SH-SY5Y (cell line): ENCODE data around the gene ZDHHC7.
A peak's percentile ranks its signal among the peaks of the same experiment; 100 is the strongest.

Source experiments
- GATA2 ChIP-seq: IDR thresholded peaks from 2 replicates; pipeline ENCODE4 v1.6.1; 2011; ENCODE audit warnings: mild to moderate bottlenecking, low read depth, low read length
- GATA3 ChIP-seq: IDR thresholded peaks from 2 replicates; pipeline ENCODE4 v1.6.1; 2011; ENCODE audit warnings: low read depth, mild to moderate bottlenecking, low read length, moderate library complexity

ZDHHC7 gene

DNA sequence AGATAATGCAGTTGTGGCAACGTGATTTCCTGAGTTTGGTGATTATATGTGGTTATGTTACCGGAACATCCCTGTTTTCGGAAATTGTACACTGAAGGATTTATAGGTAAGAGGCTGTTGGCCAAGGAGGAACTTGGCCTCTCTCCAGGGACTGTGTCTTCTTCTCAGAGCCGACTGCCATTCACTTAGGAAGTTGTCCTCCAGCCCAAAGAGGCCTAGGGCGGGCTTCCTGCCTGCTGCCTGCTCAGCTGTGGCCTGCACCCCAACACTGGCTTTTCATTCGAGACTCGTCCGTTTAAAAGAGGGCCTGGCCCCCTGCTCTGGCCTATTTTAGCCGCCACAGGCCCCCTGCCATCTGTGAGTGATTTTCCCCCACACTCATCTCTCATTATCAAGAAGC lies 64.3 kb downstream of the ZDHHC7 start:
- TF ChIP-seq GATA2, result no peak
- no peak for TF ChIP-seq GATA3

DNA sequence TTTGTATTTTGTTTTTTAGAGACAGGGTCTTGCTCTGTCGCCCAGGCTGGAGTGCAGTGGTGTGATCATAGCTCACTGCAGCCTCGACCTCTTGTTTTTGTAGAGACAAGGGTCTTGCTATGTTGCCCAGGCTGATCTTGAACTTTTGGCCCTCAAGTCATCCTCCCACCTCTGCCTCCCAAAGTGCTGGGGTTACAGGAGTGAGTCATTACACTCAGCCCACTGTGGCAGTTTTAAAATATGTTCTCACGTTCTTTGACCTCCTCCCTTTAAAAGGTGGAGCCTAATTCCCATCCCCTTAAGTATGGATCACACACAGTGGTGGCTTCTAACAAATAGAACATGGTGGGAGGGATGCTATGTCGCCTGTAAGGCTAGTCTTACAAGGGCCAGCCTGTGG lies 67.7 kb downstream of the ZDHHC7 start:
- TF ChIP-seq GATA2, result no peak
- no peak for TF ChIP-seq GATA3

DNA sequence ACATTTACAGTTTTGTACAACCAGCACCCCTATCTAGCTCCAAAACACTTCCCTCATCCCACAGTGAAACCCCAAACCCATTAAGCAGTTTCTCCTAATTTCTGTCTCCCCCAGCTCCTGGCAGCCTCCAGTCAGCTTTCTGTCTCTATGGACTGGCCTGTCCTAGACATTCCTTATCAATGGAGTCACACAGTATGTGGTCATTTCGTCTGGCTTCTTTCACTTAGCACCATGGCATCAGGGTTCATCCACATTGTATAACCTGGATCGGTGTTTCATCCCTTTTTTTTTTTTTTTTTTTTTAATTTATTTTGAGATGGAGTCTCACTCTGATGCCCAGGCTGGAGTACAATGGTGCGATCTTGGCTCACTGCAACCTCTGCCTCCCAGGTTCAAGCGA lies 68.5 kb downstream of the ZDHHC7 start:
- TF ChIP-seq GATA3 (no peak), GATA2 (no peak)

DNA sequence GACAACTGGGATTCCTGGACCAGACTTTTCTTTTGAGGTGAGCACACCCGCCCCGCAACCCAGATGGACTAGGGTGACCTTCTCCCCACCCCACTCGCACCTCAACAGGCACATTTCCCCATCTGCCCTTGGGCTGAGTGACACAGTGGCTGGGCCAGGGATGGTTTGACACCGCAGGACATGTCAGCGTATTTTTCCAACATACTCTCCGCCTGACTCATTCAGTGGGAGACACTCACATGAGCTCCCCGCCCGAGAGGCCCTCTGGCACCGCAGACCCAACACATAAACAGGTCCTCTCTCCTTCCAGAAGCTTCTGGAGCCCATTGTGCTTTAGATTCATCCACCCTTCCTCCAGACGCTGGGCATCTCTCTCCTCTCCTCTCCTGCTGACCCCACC lies 69.4 kb downstream of the ZDHHC7 start:
- TF ChIP-seq GATA2 (no peak), GATA3 (no peak)

DNA sequence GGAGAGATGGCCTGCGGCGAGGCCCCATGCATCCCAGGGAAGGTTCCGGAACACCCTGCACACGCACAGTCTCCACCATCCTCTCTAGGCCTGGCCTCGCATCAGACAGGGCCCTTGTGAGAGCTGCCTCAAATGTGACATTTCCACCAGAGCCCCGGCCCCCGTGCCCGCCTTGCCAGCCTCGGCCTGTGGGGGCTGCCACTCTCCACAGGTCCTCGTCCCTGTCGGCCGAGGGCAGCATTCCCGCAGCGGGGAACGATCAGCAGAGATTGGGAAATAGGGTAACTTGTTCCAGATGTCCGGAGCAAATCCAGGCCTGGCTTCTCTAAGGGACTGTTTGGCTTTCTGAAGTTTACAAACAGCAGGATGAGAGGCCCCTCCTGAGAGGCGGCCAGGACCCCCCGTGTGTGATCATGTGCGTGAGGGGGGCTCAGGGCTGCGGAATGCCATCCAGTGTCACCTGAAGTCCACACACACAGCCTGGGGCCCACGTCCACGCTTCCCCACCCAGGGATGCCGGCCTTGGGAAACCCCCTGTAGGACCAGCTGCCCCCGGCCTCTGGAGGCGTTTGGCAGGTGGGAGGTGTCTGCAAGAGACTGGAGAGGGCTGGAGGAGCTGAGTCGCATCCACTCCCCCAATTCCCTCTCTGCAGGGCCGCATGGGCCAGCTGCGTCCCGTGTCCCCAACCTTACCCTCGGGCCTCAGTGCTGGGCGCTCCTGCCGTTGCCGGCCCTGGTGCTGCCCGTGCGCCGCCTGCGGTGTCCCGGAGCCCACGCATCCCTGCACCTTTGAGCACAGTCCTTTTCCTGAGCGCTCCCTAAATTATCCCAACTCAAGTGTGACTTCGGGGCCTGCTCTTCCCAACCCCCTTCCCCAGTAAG lies 70.4 kb downstream of the ZDHHC7 start:
- TF ChIP-seq GATA3 (no peak), GATA2 (peak; percentile 53)

DNA sequence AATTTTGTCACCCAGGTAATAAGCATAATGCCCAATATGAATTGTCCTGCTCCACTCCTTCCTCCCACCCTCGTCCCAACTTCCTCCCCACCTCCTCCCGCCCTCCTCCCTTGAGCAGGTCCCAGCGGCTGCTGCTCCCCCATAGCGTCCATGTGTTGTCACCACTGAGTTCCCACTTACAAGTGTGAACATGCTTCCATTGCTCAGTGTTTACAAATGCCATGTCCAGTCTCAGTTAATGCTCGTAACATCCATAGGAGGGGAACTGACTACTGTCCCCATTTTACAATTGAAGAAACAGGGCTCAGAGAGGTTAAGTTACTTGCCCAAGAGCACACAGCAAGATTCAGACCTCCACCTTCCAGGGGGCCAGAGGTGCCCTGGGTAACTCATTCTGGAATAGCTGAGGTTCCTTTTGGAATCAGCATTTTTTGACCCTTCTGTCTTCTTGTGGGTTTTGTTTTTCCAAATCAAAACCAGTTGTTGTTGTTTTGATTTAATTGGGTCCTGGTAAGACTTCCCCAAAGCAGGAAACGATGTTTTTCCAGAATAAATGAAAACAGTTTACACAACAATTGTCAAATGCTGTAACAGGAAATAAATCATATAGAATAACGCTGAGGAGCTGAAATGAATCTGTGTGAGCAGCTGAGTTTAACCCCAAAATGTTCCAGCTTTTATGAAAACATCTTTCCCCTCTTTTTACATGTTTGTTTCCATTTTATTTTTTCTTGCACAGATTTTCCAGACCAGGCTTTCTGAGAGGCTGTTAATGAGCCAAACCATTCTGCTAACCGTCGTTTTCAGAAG lies 73.9 kb downstream of the ZDHHC7 start:
- no peak for TF ChIP-seq GATA2
- no peak for TF ChIP-seq GATA3

DNA sequence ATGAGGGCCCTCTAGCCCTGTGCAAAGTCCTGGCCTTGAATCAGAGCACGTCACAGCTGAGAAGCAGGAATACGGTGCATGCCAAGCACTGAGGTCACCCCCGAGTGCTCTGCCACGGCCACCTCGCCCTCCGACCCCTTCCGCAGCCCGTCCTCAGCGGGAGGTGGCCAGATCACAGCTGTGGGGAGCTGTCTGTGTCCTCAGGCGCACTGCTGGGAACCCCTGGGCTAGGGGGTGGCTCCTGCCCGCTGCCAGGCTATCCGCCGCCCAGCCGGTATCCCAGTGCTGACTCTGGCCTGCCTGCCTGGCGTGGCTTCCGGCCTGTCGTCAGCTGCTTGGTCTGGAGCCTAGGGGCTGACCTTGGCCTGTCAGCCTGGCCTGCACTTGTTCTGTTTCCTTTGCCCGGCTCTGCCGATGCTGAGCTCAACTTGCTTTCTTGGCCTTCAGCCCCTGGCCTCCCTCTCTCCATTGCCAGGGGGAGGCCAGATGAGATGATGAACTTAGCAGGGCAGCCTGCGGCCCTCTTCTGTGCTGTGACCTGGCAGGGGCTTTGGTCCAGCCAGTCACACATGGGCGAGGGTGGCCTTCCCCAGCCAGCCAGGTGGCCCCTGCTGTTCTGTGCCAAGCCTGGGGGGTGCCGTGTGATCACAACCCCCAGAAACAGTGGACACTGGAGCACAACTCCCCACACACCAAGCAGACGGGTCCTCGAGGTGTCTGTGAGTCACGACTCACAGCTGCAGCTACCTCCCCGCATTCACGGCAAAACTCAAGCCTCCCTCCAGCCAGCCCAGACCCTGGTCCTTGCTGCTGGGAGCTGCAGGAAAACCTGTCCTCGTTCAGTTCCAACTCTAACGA lies 77.3 kb downstream of the ZDHHC7 start:
- no peak for TF ChIP-seq GATA2

DNA sequence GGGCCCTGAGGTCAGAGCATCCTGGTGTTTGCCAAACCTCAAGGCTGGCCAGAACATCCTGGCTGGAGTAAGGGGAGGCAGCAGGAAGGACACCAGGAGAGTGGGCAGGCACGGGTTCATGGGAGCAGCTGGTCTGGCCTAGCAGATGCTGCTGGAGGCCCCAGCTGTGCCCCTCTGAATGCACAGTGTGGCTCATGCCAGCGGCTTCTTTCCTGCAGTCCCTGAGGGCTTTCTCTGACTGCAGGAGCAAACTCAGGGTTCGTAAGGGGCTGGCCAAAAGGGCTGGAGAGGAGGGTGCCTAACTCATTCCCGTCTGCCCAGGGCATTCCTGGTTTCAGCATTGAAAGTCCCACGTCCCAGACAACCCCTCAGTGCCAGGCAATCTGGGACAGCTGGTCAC lies 78.7 kb downstream of the ZDHHC7 start:
- TF ChIP-seq GATA3 (no peak), GATA2 (no peak)

DNA sequence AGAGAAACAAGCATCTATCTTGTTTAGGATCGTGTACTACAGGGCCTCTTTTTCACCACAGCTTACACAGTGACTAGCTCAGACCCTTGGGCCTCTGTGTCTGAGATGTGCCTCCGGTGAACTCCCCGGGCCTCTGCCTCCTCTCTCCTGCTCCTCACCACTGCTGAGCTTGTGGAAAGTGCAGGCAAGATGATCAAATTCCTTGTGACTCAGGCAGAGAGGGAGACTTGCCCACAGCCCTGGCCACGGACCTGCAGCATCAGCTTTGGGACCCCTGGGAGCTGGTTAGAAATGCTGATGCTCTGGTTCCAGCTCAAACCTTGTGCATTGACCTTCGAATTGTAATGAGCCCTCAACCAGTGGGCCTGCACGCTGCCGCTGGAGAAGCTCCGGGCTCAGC lies 79.8 kb downstream of the ZDHHC7 start:
- no peak for TF ChIP-seq GATA2
- TF ChIP-seq GATA3, result no peak

DNA sequence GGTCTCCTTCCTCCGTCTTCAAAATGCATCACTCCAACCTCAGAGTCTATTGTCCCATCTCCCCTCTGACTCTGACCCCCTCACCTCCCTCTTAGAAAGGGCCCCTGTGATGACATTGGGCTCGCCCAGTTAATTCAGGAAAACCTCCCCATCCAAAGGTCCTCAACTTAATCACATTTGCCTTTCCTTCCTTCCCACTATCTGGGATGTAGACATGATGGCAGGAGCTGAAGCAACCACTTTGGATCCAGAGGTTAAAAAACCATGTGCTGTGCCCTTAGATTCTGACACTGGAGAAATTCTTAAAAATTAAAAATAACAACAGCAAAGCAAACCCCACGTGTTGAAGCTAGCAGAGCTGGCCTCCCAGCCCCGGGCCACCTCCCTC lies 80.2 kb downstream of the ZDHHC7 start:
- no peak for TF ChIP-seq GATA3
- TF ChIP-seq GATA2, result no peak

DNA sequence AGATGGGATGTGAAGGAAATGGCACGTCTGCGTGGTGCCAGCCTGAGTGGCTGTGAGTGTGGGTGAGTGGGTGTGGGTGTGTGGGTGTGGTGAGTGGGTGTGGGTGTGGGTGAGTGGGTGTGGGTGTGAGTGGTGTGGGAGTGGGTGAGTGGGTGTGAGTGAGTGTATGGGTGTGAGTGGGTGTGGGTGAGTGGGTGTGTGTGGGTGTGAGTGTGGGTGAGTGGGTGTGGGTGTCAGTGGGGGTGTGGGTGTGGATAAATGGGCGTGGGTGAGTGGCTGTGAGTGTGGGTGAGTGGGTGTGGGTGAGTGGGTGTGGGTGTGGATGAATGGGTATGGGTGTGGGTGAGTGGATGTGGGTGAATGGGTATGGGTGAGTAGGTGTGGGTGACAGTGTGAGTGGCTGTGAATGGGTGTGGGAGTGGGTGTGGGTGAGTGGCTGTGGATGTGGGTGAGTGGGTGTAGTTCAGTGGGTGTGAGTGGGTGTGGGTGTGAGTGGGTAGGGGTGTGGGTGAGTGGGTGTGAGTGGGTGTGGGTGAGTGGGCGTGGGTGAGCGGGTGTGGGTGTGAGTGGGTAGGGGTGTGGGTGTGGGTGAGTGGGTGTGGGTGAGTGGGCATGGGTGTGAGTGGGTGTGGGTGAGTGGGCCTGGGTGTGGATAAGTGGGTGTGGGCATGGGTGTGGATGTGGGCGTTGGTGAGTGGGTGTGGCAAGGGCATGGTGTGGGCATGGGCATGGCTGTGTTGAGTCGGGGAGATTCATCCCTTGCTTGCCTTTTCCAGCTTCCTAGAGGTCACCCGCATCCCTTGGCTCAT lies 80.8 kb downstream of the ZDHHC7 start:
- TF ChIP-seq GATA3 (no peak), GATA2 (no peak)

DNA sequence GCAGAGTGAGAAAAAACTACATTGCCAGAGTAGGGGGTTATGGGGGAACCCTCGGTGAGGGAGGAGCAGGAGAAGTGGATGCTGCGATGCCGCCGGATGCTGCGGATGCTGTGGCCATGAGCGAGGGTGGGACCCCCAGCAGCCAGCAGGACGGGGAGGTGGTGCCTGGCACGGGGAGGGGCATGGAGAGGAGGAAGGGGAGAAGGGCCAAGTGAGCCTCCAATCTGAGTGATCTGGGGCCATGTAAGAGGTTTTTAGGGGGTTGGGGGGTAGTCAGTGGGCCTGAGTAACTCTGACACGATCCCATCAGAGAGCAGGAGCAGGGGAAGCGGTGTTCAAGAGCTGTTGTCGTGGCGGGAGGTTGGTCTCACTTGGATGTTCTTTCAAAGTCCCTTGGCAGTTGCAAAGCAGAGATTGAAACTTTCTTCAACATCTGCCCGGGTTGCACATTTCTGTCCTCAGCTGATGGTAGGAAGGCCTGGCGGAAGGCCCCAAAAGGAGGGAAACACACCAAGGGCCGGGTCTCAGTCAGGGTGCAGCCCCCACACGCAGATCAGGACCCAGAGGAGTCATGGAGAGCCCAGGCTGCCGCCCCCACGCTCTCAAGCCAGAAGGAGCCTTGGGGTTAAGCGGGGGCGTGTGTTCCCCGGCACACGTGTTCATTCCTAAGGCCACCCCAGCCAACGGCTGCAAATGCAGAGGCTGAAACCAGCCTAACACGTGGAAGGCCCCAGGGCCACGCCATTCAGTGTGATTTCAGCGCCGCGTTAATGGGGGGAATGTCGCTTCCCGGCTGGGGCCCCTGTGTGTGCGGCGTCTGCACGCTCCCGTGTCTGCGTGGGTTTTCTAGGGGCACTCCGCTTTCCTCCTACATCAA lies 81.7 kb downstream of the ZDHHC7 start:
- TF ChIP-seq GATA3 (no peak), GATA2 (no peak)
